GM19395 (cell line): ENCODE data around the gene TMEM250.
"Not testable (repeated sequence)": the region's sequence is repeated elsewhere in the genome, so short reads cannot be mapped to it uniquely, and the experiment has no call there.

Source experiments
- ATAC-seq: cut with Tn5 transposase; IDR thresholded peaks from one replicate; pipeline ENCODE4 v1.9.1; 2021; ENCODE audit warnings: mild to moderate bottlenecking, moderate library complexity; ENCODE audit not compliant: unreplicated experiment

TMEM250 gene

DNA sequence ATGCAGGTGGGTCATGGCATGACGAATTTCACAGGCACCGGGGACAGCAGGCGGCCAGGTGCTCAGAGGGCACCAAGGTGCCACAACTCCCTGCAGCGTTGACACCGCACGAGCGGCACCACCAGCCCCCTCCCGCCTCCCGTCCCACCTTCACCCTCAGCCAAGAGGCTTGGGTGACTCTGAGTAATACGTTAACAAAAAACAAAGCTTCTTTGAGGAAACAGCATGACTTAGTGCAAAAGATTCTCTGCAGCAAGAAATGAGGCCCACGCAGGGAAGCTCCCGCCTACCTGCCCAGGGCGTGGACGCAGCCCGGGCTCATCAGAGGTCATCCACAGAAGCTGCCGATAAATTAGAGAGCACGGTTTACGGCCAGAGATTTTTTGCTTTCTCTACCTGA is 4.1 kb downstream of the TMEM250 start:
- ATAC-seq: no peak

DNA sequence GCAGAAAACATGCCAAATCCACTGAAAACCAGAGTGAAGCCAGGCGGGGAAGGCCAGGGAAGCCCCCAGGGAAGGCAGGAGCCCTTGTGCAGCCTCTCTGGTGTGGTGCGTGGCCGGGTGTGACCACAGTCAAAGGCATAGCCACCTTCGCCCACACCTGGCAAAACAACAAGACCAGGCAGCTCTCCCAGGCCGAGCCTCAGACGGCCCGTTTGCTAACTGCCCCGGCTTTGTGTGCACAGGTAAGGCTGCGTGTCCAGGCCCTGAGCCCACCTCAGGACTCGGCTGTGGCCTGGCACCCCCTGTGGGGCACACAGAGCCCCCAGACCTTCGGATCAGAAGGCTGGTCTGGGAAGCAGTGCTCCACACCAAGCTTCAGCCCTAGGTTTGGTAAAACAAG is 6.1 kb downstream of the TMEM250 start:
- ATAC-seq: no peak

DNA sequence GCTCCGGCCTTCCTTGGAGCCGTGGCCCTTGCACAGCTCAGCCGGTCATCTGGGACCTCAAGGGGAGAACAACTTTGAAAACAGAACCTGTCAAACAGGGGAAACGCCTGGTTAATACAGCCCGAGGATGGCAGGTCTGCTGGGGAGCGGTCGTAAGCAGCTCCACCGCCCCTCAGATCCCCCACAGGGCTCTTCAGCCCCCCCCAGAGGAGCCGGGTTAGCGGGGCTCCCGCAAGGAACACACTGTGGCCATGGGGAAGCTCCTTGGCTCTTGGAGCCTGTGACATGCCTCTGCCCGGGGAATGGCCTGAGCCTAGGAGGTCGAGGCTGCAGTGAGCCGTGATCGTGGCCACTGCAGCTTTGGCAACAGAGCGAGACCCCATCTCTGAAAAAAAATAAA is 6.8 kb downstream of the TMEM250 start:
- no peak for ATAC-seq

DNA sequence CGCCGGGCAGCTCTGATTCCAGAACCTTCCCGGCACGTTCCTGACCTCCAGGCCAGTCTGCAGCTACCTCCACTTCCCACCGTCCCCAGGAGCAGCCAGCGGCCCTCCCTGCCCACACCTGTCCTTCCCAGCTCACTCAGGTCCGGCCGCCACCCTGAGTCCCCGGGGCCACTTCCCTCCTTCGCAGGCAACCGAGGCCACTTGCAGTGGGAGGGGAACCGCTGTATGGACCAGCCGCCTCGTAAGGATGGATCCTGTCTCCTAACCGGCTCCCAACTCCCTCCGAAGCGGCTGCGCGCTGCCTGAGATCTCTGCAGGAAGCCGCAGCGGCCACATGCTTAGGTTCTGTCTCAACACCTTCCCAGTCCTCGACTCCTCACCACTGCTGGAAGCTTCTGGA is 7.5 kb downstream of the TMEM250 start:
- no peak for ATAC-seq

DNA sequence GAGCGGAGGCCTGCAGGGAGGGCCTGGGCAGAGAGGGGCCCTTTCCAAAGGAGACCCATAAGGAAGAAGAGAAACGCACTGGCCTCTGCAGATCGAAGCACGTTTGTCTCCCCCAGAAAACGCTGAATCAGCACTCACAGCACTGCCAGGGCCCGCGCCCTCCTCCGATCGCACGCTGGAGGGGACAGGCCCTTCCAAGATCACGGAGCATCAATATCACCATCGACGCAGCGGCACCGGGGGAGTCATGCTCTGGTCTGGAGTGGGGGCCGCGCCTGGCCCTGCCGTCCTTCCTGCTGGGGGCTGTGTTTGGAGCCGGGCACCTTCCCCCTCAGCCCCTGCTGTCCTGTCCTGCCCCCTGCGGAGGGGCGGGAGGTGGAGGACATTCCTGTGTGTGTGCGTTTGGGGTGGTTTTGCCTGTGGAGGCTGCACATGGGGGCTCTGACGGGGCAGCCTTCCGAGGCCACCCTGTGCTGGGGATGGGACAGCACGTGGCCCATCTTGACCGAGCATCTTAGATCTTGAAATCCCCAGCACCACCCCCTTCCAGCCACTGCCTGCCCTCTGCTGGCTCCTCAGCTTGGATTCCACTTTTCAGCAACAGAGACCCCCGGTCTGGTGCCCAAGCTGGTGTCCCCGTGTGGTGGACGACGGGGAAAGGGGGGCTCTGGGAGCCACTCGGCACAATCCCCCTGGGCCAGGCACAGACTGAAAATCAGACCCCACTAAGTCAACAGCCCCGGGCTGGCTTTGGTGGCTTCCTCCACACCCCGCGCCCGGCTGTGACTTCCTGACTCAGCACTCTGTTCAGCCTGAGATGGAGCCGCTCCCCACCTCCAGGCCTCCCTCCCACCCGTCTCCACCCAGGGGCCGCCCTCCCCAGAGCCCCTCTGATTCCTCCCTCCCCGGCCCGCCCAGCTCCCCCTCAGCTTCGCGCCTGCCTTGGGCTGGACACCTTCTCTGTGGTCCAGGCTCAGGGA is 8.3 kb downstream of the TMEM250 start:
- peak; percentile 3 for ATAC-seq

DNA sequence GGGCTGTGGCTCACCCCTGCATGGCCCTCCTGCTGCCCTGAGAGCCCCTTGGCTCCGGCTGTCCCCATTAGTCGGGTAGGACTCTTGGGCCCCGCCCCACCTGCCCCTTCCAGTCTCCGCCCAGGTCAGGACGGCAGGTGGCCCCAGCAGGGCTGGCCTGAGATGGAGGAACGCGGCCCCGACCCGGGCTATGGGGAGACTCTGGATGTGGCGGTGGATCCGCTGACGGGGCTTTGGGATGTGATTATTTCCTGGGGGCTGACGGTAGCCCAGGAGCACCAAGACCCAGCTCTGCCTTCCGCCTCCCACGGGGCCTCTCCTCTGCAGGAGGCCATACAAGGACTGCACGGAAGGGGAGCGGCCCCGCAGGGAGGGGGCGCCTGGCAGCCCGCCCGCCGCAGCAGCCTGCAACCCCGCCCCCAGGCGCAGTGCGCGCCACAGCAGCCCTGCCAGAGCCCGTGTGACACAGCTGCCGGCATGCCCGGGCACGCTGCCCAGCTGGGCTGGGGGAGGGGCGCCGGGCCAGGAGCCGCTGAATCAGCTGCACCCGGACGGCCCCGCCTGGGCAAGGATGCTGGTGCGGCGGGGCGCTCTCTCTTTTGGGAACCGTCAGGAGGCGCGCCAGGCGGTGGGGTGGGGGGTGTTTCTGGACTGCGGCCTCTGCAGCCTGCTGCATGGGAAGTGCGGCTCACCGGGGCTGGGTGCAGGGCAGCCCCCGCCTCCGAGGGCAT is 9.2 kb downstream of the TMEM250 start:
- ATAC-seq: peak; percentile 74

DNA sequence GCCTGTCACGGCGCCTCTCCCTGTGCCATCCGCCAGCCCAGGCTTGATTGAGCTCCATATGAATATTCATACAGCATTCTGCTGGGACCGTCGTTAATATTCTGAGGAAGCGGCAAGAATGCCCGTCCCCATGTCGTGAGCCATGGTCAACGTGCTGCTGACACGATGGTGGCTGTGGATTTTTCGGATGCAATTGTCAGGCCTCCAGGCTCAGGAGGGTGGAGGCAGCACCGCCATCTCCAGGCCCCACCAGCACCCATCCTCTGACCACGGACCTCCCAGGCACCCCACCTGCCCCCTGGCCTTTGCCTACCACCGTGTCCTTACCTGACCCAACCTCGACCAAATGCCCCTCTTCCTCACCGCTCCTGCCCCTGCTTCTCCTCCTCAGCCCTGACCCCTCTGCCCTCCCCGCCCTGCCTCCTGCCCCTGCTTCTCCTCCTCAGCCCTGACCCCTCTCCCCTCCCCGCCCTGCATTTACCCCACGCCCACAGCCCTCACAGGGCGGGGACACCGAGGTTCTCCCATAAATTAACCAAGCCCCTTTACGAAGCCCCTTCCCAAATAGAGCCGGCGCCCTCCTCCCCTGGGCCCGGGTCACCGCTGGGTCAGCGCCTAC is 9.9 kb downstream of the TMEM250 start:
- no peak for ATAC-seq

DNA sequence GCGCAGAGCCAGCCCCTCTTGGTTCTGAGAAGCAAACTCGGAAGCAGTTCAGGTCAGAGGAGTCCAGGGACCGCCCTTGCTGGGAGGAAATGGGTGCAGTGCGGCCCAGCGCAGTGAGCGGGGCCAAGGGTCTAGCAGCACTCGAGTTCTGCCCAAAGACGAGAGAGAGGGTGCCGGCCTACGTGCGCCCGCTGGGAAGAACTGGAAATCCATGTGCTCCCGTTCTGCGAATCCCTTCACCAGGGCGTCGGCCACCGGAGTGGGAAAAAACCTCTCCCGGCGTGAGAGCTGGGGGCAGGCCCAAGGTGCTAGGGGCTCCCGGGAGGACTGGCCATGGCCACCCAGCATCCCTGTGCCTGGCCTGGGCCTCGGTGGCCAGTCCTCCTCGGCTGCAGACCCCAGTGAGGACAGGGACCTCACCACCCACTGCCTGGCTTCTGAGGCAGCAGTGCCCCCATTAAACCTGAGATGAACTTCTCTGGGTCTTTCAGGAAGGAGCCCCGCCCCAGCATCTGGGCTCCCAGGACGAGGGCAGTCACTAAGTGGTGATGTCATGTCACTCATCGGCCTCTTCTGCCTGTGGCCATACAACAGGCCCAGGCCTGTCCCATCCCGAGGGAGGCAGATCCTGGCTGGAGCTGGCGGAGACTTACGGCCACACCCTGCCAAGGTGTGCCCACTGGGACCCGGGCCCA is 10.6 kb downstream of the TMEM250 start:
- ATAC-seq: no peak

DNA sequence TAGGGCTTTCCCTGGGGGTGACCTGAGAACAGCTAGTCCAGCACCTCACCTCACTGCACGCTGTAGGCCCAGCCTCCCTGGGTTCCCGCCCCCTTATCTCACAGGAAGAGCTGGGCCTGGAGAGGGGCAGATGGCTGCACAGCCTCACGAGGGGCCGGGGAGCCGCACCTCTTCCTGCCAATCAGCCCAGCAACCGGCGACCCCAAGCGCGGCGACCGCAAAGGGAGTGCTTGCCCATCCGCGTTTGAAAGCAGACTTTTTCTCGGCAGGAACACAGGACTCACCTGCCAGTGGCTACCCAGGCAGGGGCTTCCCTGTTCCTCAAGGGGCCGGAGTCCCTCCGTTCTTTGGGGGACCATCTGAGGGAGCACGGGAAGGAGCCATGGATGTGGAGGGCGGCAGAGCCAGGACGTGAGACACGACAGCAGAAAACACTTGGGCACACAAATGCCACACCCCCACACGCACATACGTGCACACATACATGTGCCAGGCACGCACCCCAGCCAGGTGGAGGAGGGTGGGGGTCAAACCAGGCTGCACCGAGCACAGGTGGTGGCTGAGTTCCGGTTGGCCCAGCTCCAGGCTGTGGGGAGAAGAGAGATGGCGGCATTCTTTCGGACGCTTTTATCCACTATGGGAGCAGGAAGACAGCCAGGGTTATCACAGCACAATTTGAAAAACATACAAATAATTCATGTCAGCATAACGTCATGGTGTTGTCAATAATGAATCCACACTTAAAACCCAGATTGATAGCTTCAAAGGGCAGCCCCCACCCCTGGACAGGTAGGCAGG is 11.3 kb downstream of the TMEM250 start:
- ATAC-seq: no peak

DNA sequence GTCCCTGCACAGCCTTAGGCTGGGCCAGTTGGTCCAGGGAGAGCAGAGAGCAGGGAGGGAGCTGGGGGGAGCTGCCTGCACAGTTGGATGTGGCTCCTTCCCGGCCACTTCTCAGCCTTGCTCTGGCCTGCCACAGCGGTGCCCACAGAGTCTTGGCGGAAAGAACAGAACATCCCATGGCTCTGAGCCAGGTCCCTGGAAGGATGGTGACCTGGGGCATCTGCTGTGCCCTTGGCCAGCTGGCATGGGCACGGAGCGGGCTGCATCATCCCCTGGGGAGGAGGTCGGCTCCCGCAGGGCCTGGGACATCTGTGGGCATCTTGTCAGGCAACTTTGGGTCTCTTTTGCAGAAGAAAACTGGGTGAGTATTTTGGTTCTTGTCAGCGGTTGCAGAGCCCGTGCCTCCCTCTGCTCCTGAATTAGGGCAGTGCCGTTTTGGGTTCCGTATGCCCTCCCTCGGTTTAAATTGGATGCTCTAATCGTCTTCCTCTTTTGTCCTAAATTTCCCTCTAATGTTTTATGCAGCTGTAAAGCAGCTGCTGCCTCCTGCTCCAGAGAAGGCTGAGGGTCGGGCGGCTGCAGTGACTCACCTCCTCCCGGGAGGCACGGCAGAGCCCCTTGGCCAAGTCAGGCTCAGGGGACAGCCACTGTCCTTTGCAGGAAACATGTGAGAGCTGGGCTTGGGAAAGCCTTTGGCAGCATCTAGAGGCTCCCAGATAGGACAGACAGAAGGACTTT is 13.1 kb downstream of the TMEM250 start:
- ATAC-seq: no peak

DNA sequence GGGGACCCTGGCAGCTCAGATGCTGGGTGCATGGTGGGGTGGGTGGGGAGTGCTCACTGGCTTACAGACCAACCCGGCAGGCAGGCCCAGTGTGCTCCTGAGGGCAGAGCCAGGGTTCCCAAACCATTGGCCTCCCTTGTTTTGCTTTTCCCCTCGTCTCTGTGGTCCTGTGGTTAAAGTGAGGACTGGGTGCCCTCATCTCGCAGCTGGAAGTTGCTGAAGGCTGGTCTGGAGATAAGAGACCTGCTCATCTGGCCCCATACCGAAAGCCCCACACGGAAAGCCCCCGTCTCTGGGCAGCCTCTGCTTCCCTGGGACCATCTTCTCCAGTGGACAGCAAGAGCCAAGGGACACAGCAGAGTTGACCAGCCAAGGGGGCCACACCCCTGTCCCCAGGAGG is 13.8 kb downstream of the TMEM250 start:
- ATAC-seq: no peak

DNA sequence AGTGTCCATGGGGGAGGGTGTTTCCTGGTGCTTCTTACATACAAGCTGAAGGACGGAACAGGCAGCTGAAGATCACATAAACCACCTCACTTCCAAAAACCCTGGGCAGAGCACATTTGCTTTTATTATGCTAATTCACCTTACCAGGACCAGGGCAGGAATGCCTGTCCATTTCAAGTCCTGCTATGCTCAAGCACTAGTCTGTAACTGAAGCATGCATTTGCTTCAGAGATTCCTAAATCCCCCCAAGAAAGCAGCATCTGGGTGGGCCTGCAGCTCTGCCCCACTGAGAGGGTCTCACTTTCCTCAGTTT is 14.2 kb downstream of the TMEM250 start:
- ATAC-seq: no peak

DNA sequence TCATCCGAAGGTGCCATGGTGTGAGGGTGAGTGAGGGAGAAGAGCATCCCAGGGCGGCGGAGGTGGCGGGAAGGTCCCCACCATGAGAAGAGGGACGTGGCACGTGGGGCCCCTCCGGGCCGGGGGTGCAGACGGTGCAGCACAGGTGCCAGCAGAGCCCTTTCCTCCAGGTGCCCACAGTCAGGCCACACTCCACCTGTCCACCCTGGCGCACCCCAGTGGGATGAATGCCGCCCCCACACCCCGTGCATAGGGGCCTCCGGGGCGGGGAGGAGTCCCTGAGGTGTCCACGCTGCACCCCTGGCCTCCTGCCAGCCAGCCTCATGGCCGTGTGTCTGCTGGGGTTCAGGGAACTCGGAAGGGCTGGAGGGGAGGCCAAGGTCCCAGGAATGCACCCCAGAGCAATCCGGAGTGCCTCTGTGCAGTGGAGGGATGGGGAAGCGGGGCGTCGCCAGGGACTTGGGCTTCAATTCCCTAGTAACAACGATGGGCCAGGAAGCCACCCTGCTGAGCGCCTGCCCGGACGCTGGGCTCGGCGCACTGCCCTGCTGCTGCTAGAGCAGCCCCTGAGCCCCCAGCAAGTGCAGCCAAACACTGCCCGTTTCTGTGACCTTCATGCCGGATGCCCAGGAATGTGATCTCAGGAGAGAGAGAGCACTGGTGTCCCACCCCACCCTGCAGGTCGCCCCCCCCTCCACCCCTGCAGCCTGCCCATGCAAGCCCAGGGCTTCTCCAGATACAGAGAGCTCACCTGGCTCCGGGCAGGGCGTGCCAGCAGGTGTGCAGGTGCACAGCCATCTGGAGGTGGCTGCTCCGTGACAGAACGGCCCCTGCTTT is 14.8 kb downstream of the TMEM250 start:
- ATAC-seq: no peak

DNA sequence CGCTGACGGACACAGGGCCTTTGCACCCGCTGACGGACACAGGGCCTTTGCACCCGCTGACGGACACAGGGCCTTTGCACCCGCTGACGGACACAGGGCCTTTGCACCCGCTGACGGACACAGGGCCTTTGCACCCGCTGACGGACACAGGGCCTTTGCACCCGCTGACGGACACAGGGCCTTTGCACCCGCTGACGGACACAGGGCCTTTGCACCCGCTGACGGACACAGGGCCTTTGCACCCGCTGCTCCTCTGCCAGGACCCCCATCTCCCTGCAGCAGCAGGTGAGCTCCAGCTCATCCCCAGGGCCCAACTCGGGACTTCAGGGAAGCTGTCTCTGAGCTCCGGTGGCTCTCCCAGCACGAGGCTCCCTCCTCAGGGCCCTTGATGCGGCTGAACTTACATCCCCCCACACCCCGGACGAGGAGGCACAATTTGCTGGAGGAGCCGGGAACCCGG is 17.0 kb downstream of the TMEM250 start:
- not testable (repeated sequence) for ATAC-seq

DNA sequence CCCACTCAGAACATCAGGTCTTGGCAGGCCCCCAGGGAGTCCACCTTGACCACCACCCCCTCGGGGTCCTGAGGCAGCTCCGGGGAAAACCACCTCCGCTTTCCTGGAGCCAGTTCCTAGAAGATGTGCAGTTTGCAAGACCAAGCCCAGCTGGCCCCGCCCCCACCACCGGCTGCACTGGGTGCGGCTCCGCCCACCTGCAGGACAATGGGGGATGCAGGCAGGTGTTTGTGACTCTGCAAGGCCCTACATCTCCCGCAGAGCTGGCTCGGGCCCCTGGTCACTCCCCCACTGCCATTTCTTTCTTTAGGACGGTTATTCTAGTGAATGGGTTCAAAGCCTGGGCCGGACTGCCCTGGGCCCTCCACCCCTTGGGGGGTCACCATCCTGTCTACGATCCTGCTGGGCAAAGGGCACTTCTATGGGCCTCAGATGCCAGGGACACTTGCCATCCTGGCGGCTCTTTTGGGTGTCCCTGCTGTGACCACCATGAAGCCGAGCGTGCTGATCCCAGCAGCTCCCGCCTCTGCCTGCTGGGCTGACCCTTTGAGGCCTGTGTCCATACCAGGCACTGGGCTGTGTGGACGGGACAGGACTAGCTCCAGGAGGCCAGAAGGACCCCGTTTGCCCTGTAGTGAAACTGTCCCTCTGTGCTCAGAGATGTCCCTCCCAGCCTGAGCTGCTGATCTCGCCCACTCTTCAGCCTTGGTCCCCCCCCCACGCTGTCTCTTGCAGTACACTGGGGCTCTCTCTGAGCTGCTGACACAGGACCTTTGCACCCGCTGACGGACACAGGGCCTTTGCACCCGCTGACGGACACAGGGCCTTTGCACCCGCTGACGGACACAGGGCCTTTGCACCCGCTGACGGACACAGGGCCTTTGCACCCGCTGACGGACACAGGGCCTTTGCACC is 17.7 kb downstream of the TMEM250 start:
- no peak for ATAC-seq

DNA sequence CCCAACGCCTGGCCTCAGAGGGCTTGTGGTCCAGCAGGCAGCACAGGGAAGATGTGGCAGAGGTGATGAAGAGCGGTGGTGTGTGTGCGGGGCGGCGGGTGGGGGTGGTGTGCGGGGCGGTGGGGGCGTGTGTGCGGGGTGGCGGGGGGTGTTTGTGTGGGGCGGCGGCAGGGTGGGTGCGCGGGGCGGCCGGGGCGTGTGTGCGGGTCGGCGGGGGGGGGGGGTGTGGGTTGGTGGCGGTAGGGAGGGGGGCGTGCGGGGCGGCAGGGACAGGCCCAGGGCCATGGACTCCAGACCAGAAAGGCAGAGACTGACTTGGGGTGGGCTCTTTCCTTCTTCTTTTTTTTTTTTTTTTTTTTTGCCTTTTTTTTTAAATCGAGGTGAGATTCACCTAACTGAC is 19.1 kb downstream of the TMEM250 start:
- ATAC-seq: no peak

DNA sequence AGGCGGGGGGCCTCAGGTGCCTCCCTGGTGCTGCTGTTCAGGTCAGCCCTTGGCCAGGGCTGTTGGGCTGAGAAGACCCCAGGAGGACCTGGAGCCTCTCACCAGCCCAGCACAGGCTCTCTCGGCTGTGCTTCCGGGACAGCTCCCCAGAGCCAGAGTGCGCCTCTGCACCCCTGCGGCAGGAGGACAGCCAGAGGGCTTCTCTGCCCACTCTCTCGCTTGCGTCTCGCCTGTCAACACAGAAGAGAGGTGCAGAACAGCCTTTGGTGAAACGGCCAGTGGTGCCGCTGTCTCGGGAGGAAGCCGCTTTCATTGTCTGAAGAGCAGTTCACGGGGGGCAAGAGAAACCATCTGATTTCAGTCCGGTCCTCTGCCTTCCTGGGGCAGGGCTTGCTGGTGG is 19.8 kb downstream of the TMEM250 start:
- no peak for ATAC-seq

DNA sequence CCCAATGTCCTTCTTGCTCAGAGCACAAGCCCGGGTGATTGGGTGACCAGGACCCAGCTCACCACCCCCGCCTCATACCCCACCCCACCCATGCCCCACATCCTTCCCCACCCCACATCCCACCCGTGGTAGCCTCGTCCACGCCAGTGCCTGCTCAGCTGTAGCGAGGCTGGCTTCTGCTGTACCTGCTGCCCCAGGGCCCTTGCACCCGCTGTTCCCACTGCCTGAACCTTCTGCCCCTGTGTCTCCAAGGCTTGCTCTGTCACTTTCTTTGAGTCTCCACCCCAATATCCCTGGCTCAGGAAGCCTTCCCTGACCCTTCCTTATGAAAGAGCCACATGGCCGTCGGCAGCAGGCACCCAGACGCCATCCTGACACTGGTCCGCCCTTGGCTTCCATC is 20.5 kb downstream of the TMEM250 start:
- no peak for ATAC-seq
